WTC11 (cell line): ENCODE measurements around the gene CST6. TPM values are rescaled to one million over a fixed set of nuclear protein-coding genes. Genes with fewer than 3 reads are reported as not detected.

Source experiments
- ATAC-seq: fragments of 200-7000 bp; cut with Tn5 transposase; 2 replicates; pipeline ENCODE4 v1.10.0; 2021; ENCODE audit warnings: mild to moderate bottlenecking, moderate library complexity
- CTCF ChIA-PET: fragments of 300-600 bp; sonication (Branson Sonifier 250); formaldehyde crosslinking; loops from one replicate; lab custom pipeline; 2021; ENCODE audit warnings: antibody characterized with exemption; lab: Charles Lee
- POLR2A ChIA-PET: fragments of 350-600 bp; sonication (Branson Sonifier 250); formaldehyde crosslinking; loops from one replicate; lab custom pipeline; 2021; ENCODE audit warnings: antibody characterized with exemption; lab: Charles Lee
- DNase-seq: peaks from one replicate; pipeline ENCODE4 v3.0.0; 2021; ENCODE audit warnings: low spot score
- H3K27ac Mint-ChIP-seq: 2 replicates; pipeline ENCODE4 v1.8.0; 2021; ENCODE audit warnings: mixed read lengths
- H3K27me3 Mint-ChIP-seq: 2 replicates; pipeline ENCODE4 v1.8.0; 2021; ENCODE audit warnings: low read depth, mild to moderate bottlenecking, moderate library complexity, mixed read lengths
- H3K36me3 Mint-ChIP-seq: 2 replicates; pipeline ENCODE4 v1.8.0; 2021; ENCODE audit warnings: mixed read lengths
- H3K4me1 Mint-ChIP-seq: 2 replicates; pipeline ENCODE4 v1.8.0; 2022; ENCODE audit warnings: mixed read lengths
- H3K4me3 Mint-ChIP-seq: 2 replicates; pipeline ENCODE4 v1.8.0; 2021; ENCODE audit warnings: mild to moderate bottlenecking, moderate library complexity, mixed read lengths
- H3K9me3 Mint-ChIP-seq: 2 replicates; pipeline ENCODE4 v1.8.0; 2021; ENCODE audit warnings: mixed read lengths
- ATF1 ChIP-seq: sonication (generic); formaldehyde crosslinking; IDR thresholded peaks from 2 replicates; pipeline ENCODE4 v1.8.1; 2023; ENCODE audit warnings: mild to moderate bottlenecking, moderate library complexity, missing genetic modification reagents
- CREB1 ChIP-seq: sonication (generic); formaldehyde crosslinking; IDR thresholded peaks from 2 replicates; pipeline ENCODE4 v1.8.0; 2023; ENCODE audit warnings: mild to moderate bottlenecking, missing genetic modification reagents
- ELF4 ChIP-seq: sonication (generic); formaldehyde crosslinking; IDR thresholded peaks from 2 replicates; pipeline ENCODE4 v1.8.1; 2022; ENCODE audit warnings: low read depth, mild to moderate bottlenecking, moderate library complexity, missing genetic modification reagents
- ESRRA ChIP-seq: sonication (generic); formaldehyde crosslinking; IDR thresholded peaks from 2 replicates; pipeline ENCODE4 v1.8.1; 2022; ENCODE audit warnings: mild to moderate bottlenecking, missing genetic modification reagents, borderline replicate concordance
- FOXJ3 ChIP-seq: sonication (generic); formaldehyde crosslinking; IDR thresholded peaks from 2 replicates; pipeline ENCODE4 v1.9.0; 2021; ENCODE audit warnings: missing genetic modification reagents, mild to moderate bottlenecking, borderline replicate concordance
- KAT7 ChIP-seq: sonication (generic); formaldehyde crosslinking; IDR thresholded peaks from 2 replicates; pipeline ENCODE4 v1.8.1; 2023; ENCODE audit warnings: missing genetic modification reagents, mild to moderate bottlenecking, borderline replicate concordance
- NFE2L1 ChIP-seq: sonication (generic); formaldehyde crosslinking; IDR thresholded peaks from 2 replicates; pipeline ENCODE4 v1.8.1; 2023; ENCODE audit warnings: missing genetic modification reagents
- NR1H2 ChIP-seq: sonication (generic); formaldehyde crosslinking; IDR thresholded peaks from 2 replicates; pipeline ENCODE4 v1.9.0; 2021; ENCODE audit warnings: mild to moderate bottlenecking, moderate library complexity, missing genetic modification reagents
- NR2C2 ChIP-seq: sonication (generic); formaldehyde crosslinking; IDR thresholded peaks from 2 replicates; pipeline ENCODE4 v1.8.0; 2022; ENCODE audit warnings: mild to moderate bottlenecking, missing genetic modification reagents
- SOX15 ChIP-seq: fragments of 250-450 bp; sonication (Bioruptor Pico); IDR thresholded peaks from 2 replicates; pipeline ENCODE4 v1.9.0; 2021; ENCODE audit warnings: mild to moderate bottlenecking
- ZBTB43 ChIP-seq: sonication (generic); formaldehyde crosslinking; IDR thresholded peaks from 2 replicates; pipeline ENCODE4 v1.8.1; 2023; ENCODE audit warnings: mild to moderate bottlenecking, missing genetic modification reagents
- ZNF121 ChIP-seq: sonication (generic); formaldehyde crosslinking; IDR thresholded peaks from 2 replicates; pipeline ENCODE4 v1.8.0; 2023; ENCODE audit warnings: missing genetic modification reagents
- ZNF396 ChIP-seq: fragments of 250-450 bp; sonication (Bioruptor Pico); IDR thresholded peaks from 2 replicates; pipeline ENCODE4 v1.8.0; 2021; ENCODE audit warnings: mild to moderate bottlenecking, moderate library complexity, borderline replicate concordance
- ZNF416 ChIP-seq: fragments of 250-450 bp; sonication (Bioruptor Pico); IDR thresholded peaks from 2 replicates; pipeline ENCODE4 v1.9.0; 2021; ENCODE audit warnings: mild to moderate bottlenecking, inconsistent platforms
- total RNA-seq: library from RNA; stranded (reverse); gene quantifications from 3 replicates; pipeline ENCODE4 v1.2.3, GENCODE V29; 2021
- TF ChIP-seq, protein P1 (sequence below): sonication (generic); formaldehyde crosslinking; IDR thresholded peaks from 2 replicates; pipeline ENCODE4 v1.8.0; 2022; ENCODE audit warnings: mild to moderate bottlenecking, missing genetic modification reagents
- TF ChIP-seq, protein P2 (sequence below): sonication (generic); formaldehyde crosslinking; IDR thresholded peaks from 2 replicates; pipeline ENCODE4 v1.8.1; 2023; ENCODE audit warnings: mild to moderate bottlenecking, missing genetic modification reagents
- TF ChIP-seq, protein P3 (sequence below): sonication (generic); formaldehyde crosslinking; IDR thresholded peaks from 2 replicates; pipeline ENCODE4 v1.8.1; 2022; ENCODE audit warnings: low read depth, mild to moderate bottlenecking, moderate library complexity, missing genetic modification reagents, borderline replicate concordance
- TF ChIP-seq, protein P4 (sequence below): fragments of 250-450 bp; sonication (Bioruptor Pico); IDR thresholded peaks from 2 replicates; pipeline ENCODE4 v1.9.0; 2021; ENCODE audit warnings: moderate library complexity, mild to moderate bottlenecking, inconsistent platforms, borderline replicate concordance
- TF ChIP-seq, protein P5 (sequence below): sonication (generic); formaldehyde crosslinking; IDR thresholded peaks from 2 replicates; pipeline ENCODE4 v1.8.1; 2023; ENCODE audit warnings: mild to moderate bottlenecking, missing genetic modification reagents, moderate library complexity
- TF ChIP-seq, protein P6 (sequence below): sonication (generic); formaldehyde crosslinking; IDR thresholded peaks from 2 replicates; pipeline ENCODE4 v1.8.0; 2022; ENCODE audit warnings: missing genetic modification reagents
- TF ChIP-seq, protein P7 (sequence below): sonication (generic); formaldehyde crosslinking; IDR thresholded peaks from 2 replicates; pipeline ENCODE4 v1.8.0; 2023; ENCODE audit warnings: missing genetic modification reagents
- TF ChIP-seq, protein P8 (sequence below): sonication (generic); formaldehyde crosslinking; IDR thresholded peaks from 2 replicates; pipeline ENCODE4 v1.8.0; 2022; ENCODE audit warnings: mild to moderate bottlenecking, missing genetic modification reagents

The CST6 gene
- total RNA-seq, 1 experiment from 2014 or later = 0.72 TPM

DNA sequence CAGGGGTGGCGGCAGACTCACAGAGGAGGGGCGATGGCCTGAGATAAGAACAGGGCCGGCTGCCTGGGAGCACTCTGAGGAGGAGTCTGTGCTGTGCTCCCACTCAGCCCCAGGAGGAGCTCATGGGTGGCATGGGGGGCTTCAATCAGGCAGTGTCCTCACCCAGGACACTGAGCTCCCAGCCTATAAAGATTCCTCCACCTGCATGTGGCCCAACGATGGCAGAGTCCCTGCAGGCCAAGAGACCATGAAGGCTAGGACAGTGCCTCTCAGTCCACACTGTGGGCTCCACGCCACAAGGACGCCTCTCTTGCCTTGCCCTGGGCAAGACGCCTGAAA lies 1.9 kb downstream of the CST6 start:
- H3K27me3 Mint-ChIP-seq = peaks cover 22% of the 10 kb centered on the region
- ChIA-PET CTCF (interaction anchor here (0.6 to 3.5 kb wide), 6 partner anchors 9 to 685 kb away, joined by 3 to 42 read pairs (median 12); partner anchors contain the start of gene FIBP), POLR2A (no interaction called here)
- TF ChIP-seq, protein P1, sequence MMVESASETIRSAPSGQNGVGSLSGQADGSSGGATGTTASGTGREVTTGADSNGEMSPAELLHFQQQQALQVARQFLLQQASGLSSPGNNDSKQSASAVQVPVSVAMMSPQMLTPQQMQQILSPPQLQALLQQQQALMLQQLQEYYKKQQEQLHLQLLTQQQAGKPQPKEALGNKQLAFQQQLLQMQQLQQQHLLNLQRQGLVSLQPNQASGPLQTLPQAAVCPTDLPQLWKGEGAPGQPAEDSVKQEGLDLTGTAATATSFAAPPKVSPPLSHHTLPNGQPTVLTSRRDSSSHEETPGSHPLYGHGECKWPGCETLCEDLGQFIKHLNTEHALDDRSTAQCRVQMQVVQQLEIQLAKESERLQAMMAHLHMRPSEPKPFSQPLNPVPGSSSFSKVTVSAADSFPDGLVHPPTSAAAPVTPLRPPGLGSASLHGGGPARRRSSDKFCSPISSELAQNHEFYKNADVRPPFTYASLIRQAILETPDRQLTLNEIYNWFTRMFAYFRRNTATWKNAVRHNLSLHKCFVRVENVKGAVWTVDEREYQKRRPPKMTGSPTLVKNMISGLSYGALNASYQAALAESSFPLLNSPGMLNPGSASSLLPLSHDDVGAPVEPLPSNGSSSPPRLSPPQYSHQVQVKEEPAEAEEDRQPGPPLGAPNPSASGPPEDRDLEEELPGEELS (CRISPR knock-in tag) = no peak
- TF ChIP-seq ZBTB43 (CRISPR knock-in tag) (no peak), NFE2L1 (CRISPR knock-in tag) (no peak), ELF4 (CRISPR knock-in tag) (no peak), ATF1 (CRISPR knock-in tag) (no peak), KAT7 (CRISPR knock-in tag) (no peak), ESRRA (CRISPR knock-in tag) (no peak), NR2C2 (CRISPR knock-in tag) (no peak), ZNF416 (no peak), NR1H2 (CRISPR knock-in tag) (no peak), ZNF121 (CRISPR knock-in tag) (no peak), ZNF396 (CRISPR knock-in tag) (no peak), CREB1 (CRISPR knock-in tag) (no peak)
- TF ChIP-seq, protein P2, sequence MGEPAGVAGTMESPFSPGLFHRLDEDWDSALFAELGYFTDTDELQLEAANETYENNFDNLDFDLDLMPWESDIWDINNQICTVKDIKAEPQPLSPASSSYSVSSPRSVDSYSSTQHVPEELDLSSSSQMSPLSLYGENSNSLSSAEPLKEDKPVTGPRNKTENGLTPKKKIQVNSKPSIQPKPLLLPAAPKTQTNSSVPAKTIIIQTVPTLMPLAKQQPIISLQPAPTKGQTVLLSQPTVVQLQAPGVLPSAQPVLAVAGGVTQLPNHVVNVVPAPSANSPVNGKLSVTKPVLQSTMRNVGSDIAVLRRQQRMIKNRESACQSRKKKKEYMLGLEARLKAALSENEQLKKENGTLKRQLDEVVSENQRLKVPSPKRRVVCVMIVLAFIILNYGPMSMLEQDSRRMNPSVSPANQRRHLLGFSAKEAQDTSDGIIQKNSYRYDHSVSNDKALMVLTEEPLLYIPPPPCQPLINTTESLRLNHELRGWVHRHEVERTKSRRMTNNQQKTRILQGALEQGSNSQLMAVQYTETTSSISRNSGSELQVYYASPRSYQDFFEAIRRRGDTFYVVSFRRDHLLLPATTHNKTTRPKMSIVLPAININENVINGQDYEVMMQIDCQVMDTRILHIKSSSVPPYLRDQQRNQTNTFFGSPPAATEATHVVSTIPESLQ = no peak
- TF ChIP-seq, protein P3, sequence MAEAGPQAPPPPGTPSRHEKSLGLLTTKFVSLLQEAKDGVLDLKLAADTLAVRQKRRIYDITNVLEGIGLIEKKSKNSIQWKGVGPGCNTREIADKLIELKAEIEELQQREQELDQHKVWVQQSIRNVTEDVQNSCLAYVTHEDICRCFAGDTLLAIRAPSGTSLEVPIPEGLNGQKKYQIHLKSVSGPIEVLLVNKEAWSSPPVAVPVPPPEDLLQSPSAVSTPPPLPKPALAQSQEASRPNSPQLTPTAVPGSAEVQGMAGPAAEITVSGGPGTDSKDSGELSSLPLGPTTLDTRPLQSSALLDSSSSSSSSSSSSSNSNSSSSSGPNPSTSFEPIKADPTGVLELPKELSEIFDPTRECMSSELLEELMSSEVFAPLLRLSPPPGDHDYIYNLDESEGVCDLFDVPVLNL = no peak
- TF ChIP-seq, protein P4, sequence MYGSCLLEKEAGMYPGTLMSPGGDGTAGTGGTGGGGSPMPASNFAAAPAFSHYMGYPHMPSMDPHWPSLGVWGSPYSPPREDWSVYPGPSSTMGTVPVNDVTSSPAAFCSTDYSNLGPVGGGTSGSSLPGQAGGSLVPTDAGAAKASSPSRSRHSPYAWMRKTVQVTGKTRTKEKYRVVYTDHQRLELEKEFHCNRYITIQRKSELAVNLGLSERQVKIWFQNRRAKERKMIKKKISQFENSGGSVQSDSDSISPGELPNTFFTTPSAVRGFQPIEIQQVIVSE (CRISPR knock-in tag) = no peak
- no peaks in the 10 kb centered on the region for H3K36me3 Mint-ChIP-seq
- H3K9me3 Mint-ChIP-seq = no peaks in the 10 kb centered on the region
- no peak for ATAC-seq
- no peak overlapping the region for H3K4me3 Mint-ChIP-seq
- H3K27ac Mint-ChIP-seq = no peak overlapping the region
- no peaks in the 10 kb centered on the region for H3K4me1 Mint-ChIP-seq
- DNase-seq = no peak

DNA sequence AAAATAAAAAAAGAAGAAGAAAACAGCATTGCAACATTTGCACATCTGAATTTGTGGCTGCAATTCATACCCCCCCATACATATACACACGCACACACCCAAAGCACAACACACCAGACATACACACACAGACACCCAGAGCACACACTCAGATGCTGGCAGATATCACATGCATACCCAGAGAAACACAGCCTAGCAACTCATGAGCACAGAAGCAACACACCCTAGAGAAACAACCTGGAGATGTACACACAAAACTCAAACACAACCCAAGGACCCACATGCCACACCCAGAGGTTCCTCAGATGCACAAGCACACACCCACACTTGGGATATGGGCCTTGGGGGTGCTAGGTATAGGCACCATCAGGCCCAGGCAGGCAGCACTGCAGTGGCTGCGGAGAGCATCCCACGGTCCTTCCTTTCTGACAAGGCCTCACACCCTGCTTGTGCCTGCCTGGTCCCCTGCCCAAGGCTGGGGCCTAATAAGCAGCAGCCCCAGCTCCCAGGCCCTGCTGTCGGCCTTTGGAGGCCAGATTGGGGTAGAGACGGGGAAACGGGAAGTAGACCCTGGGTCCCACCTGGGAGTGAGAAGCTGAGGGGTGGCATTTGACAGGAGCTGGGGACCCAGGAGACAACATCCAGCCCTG lies 3.1 kb downstream of the CST6 start:
- no peaks in the 10 kb centered on the region for H3K4me1 Mint-ChIP-seq
- peaks cover 22% of the 10 kb centered on the region for H3K27me3 Mint-ChIP-seq
- POLR2A ChIA-PET = no interaction called here
- no peak overlapping the region for H3K4me3 Mint-ChIP-seq
- ATAC-seq (no peak), DNase-seq (no peak)
- H3K9me3 Mint-ChIP-seq = no peaks in the 10 kb centered on the region
- no peaks in the 10 kb centered on the region for H3K36me3 Mint-ChIP-seq
- H3K27ac Mint-ChIP-seq = no peak overlapping the region
- CTCF ChIA-PET = interaction anchor here (0.6 to 1.6 kb wide), 4 partner anchors 31 to 235 kb away, joined by 3 to 4 read pairs (median 4); partner anchors contain the start of gene CCDC85B
- TF ChIP-seq SOX15 (no peak), FOXJ3 (CRISPR knock-in tag) (no peak)
- TF ChIP-seq, protein P5, sequence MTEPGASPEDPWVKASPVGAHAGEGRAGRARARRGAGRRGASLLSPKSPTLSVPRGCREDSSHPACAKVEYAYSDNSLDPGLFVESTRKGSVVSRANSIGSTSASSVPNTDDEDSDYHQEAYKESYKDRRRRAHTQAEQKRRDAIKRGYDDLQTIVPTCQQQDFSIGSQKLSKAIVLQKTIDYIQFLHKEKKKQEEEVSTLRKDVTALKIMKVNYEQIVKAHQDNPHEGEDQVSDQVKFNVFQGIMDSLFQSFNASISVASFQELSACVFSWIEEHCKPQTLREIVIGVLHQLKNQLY (CRISPR knock-in tag) = no peak
- TF ChIP-seq, protein P6, sequence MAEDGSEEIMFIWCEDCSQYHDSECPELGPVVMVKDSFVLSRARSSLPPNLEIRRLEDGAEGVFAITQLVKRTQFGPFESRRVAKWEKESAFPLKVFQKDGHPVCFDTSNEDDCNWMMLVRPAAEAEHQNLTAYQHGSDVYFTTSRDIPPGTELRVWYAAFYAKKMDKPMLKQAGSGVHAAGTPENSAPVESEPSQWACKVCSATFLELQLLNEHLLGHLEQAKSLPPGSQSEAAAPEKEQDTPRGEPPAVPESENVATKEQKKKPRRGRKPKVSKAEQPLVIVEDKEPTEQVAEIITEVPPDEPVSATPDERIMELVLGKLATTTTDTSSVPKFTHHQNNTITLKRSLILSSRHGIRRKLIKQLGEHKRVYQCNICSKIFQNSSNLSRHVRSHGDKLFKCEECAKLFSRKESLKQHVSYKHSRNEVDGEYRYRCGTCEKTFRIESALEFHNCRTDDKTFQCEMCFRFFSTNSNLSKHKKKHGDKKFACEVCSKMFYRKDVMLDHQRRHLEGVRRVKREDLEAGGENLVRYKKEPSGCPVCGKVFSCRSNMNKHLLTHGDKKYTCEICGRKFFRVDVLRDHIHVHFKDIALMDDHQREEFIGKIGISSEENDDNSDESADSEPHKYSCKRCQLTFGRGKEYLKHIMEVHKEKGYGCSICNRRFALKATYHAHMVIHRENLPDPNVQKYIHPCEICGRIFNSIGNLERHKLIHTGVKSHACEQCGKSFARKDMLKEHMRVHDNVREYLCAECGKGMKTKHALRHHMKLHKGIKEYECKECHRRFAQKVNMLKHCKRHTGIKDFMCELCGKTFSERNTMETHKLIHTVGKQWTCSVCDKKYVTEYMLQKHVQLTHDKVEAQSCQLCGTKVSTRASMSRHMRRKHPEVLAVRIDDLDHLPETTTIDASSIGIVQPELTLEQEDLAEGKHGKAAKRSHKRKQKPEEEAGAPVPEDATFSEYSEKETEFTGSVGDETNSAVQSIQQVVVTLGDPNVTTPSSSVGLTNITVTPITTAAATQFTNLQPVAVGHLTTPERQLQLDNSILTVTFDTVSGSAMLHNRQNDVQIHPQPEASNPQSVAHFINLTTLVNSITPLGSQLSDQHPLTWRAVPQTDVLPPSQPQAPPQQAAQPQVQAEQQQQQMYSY = no peak
- TF ChIP-seq, protein P7, sequence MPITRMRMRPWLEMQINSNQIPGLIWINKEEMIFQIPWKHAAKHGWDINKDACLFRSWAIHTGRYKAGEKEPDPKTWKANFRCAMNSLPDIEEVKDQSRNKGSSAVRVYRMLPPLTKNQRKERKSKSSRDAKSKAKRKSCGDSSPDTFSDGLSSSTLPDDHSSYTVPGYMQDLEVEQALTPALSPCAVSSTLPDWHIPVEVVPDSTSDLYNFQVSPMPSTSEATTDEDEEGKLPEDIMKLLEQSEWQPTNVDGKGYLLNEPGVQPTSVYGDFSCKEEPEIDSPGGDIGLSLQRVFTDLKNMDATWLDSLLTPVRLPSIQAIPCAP (CRISPR knock-in tag) = no peak
- TF ChIP-seq, protein P8, sequence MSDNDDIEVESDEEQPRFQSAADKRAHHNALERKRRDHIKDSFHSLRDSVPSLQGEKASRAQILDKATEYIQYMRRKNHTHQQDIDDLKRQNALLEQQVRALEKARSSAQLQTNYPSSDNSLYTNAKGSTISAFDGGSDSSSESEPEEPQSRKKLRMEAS (CRISPR knock-in tag) = no peak
